CD4-positive, alpha-beta T cell treated with Interleukin-17A for 4 hours (primary cell): ENCODE data around the gene CEP72.
"Not testable (repeated sequence)": the region's sequence is repeated elsewhere in the genome, so short reads cannot be mapped to it uniquely, and the experiment has no call there.

ENCODE experiments used
- DNase-seq: peaks from one replicate; pipeline ENCODE4 v3.0.0-alpha.2; 2020; ENCODE audit warnings: mixed read lengths

CEP72 gene

GRCh38 chr5:600886-601541 lies 11.1 kb upstream of the CEP72 start:
- no peak for DNase-seq

- no peak for DNase-seq
Measured at GRCh38 chr5:601771-602465, 10.2 kb upstream of the CEP72 start.

- DNase-seq = no peak
Measured at GRCh38 chr5:602466-603035, 9.6 kb upstream of the CEP72 start.

- DNase-seq = no peak
Measured at GRCh38 chr5:603081-603998, 8.8 kb upstream of the CEP72 start.

DNA sequence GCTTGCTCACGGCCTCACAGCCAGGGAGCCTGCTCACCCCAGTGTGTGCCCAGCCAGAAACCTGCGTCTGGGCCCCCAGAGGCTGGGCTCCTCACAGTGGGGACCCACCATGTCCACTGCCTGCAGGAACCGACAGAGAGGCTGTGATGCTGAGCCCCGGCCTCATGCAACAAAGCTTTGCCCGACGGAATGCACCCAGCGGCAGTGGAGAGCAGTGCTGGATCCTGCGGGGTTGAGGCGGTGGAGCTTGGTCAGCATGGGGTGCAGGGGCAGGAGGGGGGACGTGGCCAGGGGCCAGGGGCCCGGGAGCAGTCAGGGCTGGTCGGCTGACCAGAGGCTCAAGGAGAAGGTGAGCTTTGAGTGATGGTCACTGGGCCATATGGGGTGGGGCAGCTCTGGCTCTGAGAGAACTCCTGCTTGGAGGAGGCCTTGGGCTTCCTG lies 7.7 kb upstream of the CEP72 start:
- no peak for DNase-seq

GRCh38 chr5:605090-605489 lies 7.0 kb upstream of the CEP72 start:
- not testable (repeated sequence) for DNase-seq

- DNase-seq = no peak
Measured at GRCh38 chr5:606061-606460, 6.1 kb upstream of the CEP72 start.

- DNase-seq = no peak
Measured at GRCh38 chr5:606526-607399, 5.4 kb upstream of the CEP72 start.

DNA sequence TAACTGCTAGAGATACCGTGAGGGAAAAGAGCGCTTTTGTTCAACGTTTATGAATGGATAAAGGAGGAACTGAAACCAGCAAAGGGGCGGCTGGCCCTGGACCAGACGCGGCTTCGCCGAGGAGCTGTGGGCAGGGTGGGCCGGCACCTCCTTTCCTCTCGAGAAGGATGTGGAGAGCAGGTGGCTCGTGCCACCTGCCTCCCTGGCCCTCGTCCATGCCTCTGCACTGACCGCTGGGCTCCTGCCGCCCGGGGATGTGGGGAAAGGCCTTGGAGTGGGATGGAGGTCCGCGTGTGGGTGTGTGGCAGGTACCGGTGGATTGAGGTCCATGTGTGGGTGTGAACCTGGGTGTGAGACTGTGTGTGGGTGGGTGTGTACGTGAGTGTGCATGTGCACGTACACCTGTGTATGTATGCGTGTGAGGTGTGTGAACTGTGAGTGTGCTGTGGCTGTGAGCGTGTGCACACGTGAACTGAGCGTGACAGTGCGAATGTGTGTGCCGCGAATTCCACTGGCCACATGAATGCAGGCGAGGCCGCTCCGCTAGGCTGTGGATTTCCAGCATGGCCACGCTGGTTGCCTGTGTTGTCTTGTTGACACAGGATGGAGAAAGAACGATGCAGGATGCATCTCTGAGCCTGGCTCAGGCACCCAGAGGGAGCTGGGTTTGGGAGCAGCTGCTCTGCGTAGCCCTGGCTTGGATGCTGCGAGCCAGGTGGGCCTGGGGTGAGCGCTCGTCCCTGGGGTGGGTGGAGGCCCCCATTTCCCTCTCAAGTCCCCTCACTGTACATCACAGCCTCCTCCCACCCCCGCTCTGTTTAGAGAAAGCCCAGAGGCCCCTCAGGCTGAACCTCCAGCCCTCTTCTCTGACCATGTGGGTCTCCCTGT lies 4.4 kb upstream of the CEP72 start:
- DNase-seq = no peak

- DNase-seq = no peak
Measured at GRCh38 chr5:608429-609370, 3.4 kb upstream of the CEP72 start.

DNA sequence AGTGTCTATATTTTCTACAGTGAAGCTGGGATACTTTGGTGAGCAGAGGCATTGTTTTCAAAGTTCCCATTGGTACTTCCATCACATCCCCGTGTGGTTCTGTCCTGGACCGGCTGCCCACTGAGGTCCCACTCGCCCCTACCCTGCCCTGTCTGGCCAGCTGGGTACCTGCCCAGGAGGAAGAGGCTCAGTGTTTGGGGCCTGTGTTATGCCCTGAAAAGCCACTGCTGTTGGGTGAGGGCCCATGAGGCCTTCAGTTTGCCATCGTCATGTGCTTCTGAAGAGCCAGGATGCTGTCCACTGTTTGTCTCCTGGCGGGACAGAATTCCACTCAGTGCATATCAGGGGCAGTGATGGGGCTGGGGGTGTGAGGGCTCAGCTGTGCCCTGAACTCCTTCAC lies 2.6 kb upstream of the CEP72 start:
- DNase-seq = no peak

- no peak for DNase-seq
Measured at GRCh38 chr5:610011-610743, 2.0 kb upstream of the CEP72 start.

DNA sequence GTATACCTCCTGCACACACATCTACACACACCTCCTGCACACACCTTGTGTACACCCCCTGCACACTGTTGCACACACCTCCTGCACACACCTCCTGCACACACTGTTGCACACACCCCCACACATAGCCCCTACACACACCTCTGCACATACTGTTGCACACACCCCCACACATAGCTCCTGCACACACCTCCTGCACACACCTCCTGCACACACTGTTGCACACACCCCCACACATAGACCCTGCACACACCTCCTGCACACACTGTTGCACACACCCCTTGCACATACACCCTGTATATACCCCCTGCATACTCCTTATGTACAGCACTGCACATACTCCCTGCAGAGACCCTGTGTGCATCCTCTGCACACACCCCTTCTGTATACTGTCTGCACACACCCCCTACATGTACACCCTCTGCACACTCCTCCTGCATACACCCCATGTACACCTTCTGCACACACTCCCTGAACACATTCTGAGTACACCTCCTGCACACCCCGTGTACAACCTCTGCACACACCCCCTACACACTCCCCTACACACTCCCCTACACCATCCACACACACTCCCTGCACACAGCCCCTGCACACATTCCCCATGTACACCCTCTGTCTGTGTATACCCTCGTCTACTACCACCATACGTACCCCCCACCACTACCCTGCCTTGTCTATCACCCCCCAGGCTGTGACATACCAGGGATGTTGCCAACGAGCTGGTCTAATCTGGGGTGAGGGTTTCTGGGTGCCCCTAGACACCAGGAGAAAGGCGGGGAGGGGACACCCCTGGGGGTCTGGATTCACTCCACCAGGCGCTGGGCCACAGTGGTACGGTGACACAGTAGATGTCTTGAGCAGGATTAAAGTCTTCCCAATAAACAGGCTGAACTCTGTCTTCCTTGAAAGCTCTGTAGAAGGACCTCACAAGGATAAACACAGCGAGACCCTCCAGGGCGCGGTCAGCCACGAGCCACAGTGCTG lies 1.1 kb upstream of the CEP72 start:
- DNase-seq = no peak

- no peak for DNase-seq
Measured at GRCh38 chr5:612498-613424, 621 bp downstream of the CEP72 start.

GRCh38 chr5:616484-617039 lies 4.4 kb downstream of the CEP72 start:
- DNase-seq = no peak

GRCh38 chr5:617896-618295 lies 5.8 kb downstream of the CEP72 start:
- DNase-seq = no peak
